Activated CD8-positive, alpha-beta memory T cell treated with anti-CD3 and anti-CD28 coated beads, Interleukin-2, amount 50 U/mL, for 24 hours (primary cell): ENCODE results near the gene TPST1.
"Not testable (repeated sequence)": the region's sequence is repeated elsewhere in the genome, so short reads cannot be mapped to it uniquely, and the experiment has no call there.

Source experiments
- DNase-seq: peaks from one replicate; pipeline ENCODE4 v3.0.0-alpha.2; 2020; ENCODE audit errors: extremely low read depth

The TPST1 gene

GRCh38 chr7:66331883-66332282 lies 126.7 kb downstream of the TPST1 start:
- DNase-seq: no peak

DNA sequence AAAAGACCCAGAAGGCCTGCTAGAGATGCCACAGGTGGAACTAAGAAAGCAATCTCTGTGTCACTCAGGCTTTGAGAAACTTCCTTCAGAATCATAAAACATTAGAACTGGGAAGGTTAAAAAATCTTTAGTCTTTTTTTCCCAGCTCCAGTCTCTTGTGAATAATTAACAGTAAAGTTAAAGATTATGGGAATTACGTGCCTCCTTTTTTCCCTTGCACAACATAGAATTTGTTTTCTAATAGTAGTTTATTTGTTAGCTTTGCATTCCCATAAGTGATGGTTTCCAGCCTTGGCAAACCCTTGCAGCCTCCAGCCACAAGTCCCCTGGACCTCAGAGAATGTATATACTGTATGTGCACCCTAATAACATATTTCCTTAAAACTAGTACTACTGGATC lies 128.3 kb downstream of the TPST1 start:
- DNase-seq: no peak

DNA sequence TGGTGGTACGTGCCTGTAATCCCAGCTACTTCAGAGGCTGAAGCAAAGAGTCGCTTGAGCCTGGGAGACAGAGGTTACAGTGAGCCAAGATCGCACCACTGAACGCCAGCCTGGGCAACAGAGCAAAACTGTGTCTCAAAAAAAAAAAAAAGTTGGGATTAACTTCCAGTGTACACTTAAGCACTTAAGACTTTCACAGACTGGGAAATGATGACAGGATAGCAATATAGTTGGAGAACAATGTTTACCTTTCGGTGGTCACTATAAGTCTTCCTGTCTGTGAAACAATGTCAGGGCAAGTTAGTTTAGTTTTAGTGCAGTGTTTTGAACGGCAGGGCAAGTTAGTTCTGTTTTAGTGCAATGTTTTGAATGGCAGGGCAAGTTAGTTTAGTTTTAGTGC lies 130.2 kb downstream of the TPST1 start:
- no peak for DNase-seq

DNA sequence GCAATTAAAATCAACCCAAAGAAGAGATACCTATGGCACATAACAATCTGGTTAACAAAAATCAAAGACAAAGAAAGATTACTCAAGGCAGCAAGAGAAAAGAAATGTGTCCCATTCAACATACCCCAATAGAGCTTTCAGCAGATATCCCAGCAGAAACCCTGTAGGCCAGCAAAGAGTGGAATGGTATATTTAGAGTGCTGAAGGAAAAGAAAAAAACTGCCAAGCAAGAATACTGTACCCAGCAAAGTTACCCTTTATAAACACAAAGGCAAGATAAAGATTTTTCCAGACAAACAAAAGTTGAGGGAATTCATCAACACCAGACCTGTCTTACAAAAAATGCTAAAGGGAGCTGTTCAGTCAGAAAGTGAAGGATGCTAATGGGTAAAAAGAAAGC lies 131.6 kb downstream of the TPST1 start:
- DNase-seq: no peak

DNA sequence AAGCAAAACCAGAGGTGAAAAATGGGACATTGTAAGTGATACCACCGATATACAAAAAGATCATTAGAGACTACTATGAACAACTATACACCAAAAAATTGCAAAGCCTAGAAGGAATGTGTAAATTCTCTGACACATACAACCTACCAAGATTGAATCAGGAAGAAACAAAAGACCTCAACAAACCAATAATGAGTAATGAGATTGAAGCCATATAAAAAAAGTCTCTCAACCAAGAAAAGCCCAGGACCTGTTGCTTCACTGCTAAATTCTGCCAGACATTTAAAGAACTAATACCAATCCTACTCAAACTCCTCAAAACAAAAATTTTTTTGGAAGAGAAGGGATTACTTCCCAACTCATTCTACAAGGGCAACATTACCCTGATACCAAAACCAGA lies 134.0 kb downstream of the TPST1 start:
- DNase-seq: no peak

DNA sequence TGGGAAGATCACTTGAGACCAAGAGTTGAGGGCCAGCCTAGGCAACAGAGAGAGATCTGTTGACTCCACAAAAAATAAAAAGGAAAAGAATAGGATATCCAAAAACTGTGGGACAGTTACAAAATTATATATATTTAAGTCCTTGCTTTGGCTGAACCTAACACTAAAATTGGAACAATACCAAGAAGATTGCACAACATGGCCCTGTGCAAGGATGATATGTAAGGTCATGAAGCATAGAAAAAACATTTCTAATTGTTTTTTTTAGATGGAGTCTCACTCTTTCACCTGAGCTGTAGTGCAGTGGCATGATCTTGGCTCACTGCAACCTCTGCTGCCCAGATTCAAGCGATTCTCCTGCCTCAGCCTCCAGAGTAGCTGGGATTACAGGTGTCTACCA lies 139.0 kb downstream of the TPST1 start:
- DNase-seq: no peak

- DNase-seq: no peak
These were observed 143.4 kb downstream of the TPST1 start for GRCh38 chr7:66348531-66348930.

GRCh38 chr7:66348959-66349358 lies 143.8 kb downstream of the TPST1 start:
- no peak for DNase-seq

DNA sequence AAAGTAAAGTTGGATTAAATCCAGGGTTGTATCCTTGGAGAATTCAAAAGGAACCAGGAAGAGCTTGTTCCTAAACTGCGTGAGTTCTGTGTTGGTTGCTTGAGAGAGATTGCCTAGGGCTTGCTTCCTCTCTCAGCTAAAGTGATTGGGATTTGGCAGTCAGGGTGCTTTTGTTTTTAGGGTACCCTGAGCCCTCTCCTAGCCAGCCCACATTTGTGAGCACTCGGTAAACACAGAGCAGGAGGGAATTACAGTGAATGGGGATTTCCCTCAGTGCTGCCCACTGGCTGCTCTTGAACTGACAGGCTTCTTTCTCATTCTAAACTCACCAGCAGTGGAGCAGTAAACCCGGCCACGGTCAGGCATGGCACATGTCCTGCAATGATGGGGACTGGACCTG lies 146.9 kb downstream of the TPST1 start:
- DNase-seq: no peak

DNA sequence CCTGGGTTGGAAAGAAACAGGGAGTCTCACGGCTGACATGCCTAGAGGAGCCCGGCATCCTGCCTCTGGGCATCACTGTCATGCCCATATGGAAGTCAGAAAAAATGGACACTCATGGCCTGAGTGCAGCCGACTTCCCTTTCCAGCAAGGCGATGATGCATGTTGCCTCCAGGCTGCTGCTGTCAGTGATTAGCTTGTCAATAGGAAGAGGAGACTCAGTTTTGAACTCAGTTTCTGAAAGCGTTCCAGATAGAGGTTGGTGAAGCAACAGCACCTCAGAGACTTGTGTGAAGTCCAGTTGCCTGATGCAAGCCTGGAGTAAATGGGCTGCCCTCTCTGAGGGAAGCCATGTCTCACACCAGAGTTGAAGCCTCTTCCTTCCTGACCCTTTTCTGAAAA lies 148.4 kb downstream of the TPST1 start:
- no peak for DNase-seq

DNA sequence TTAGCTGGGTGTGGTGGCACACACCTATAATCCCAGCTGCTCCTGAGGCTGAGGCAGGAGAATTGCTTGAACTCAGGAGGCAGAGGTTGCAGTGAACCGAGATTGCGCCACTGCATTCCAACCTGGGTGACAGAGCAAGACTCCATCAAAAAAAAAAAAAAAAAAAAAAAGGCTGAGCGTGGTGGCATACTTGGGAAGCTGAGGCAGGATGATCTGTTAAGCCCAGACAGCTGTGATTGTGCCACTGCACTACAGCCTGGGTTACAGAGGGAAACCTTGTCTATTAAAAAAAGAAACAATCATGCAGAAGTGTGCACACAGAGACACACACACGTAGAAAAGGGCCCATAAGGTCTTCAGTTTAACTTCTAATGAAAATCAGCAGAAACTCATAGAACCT lies 150.6 kb downstream of the TPST1 start:
- no peak for DNase-seq

GRCh38 chr7:66356277-66356721 lies 151.2 kb downstream of the TPST1 start:
- DNase-seq: no peak

DNA sequence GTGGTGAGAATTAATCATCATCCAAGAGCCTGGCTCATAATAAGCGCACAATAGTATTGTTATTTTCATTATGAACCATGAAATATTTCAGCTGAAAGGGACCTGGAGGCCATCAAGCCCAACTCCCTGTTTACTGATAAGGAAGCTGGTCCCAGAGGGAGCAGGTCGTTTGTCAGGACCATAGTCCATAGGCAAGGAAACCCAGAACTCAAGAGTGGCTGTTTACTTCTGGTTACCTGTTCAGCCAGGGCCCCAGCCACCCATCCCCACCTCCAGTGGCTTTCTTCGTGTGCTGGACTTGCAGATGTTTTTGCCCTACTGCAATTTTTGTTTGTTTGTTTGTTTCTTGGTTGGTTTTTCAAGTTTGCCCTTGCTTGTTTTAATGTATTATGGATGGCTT lies 152.0 kb downstream of the TPST1 start:
- DNase-seq: no peak

DNA sequence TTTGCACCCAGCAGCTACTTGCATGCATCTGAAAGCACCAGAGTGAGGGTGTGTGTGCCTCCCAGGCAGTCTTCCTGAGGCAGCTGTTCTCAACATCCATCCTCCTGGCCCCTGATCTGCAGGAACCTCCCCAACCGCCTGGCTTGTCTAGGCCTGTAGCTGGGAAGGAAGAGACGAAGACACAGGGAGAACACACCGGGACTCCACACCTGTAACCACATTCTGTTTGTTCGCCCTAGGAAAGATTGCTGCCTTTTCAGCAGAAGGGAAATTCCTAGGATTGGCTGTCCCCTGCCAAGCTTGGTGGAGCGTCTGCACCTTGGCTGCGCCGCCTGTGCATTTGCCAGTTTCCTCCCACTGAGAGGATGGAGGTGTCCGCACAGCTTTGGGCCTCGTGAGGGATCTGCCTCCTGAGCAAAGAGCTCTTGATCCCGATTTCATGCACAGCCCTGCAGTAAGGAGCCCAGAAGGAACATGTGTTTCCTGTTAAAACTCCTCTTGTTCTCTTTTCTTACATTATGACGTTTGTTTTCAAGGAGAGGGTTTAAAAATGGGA lies 154.6 kb downstream of the TPST1 start:
- DNase-seq: no peak

- no peak for DNase-seq
These were observed 157.0 kb downstream of the TPST1 start for GRCh38 chr7:66362136-66362535.

DNA sequence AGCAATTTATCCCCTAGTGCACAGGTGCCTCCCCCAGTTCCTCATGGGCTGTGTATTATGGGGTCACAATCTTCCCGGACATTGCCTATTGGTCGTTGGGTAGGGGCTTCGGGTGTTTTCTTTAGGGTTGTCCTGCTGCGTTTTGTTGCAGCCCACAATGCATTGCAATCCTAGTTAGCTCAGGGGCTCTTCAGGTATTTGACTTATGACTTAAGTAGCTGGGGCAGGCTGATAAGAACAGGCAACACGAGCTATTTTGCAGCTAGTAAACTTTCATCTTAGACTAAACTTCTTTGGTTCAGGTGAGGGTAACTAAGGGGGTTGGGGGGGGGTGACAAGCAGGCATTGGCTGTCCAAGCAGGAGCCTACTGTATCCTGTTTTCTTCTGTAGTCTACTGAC lies 158.5 kb downstream of the TPST1 start:
- no peak for DNase-seq

DNA sequence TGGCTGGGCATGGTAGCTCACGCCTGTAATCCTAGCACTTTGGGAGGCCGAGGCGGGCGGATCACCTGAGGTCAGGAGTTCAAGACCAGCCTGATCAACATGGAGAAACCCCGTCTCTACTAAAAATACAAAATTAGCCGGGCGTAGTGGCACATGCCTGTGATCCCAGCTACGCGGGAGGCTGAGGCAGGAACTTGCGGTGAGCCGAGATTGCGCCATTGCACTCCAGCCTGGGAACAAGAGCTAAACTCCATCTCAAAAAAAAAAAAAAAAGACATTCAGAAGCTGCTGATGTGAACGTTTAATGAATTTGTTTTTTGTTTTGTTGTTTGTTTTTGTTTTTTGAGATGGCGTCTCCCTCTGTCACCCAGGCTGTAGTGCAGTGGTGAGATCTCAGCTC lies 159.9 kb downstream of the TPST1 start:
- not testable (repeated sequence) for DNase-seq

DNA sequence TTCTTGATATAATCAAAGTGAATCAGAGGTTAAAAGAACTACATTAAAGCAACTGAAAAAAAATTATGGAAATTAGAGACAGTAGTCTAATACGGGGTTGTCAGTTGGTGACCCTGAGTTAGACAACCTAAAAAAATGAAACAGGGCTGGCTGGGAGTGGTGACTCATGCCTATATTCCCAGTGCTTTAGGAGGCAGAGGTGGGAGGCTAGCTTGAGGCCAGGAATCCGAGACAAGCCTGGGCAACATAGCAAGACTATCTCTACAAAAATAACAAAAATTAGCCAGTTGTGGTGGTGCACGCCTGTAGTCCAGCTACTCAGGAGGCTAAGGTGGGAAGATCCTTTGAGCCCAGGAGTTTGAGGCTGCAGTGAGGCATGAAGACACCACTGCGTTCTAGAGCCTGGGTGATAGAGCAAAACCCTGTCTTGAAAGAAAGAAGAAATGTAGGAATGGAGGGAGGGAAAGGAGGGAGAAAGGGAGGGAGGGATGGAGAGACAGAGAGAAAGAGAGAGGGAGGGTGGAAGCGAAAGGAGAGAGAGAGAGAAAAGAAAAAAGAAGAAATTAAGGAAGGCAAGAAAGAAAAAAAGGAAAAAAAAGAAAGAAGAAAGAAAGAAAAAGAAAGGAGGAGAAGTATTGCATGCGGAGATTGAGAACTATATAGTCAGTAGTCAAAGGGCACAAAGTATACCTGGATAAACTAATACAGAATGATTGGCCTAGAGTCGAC lies 166.1 kb downstream of the TPST1 start:
- no peak for DNase-seq

- not testable (repeated sequence) for DNase-seq
These were observed 169.2 kb downstream of the TPST1 start for GRCh38 chr7:66374141-66374840.

DNA sequence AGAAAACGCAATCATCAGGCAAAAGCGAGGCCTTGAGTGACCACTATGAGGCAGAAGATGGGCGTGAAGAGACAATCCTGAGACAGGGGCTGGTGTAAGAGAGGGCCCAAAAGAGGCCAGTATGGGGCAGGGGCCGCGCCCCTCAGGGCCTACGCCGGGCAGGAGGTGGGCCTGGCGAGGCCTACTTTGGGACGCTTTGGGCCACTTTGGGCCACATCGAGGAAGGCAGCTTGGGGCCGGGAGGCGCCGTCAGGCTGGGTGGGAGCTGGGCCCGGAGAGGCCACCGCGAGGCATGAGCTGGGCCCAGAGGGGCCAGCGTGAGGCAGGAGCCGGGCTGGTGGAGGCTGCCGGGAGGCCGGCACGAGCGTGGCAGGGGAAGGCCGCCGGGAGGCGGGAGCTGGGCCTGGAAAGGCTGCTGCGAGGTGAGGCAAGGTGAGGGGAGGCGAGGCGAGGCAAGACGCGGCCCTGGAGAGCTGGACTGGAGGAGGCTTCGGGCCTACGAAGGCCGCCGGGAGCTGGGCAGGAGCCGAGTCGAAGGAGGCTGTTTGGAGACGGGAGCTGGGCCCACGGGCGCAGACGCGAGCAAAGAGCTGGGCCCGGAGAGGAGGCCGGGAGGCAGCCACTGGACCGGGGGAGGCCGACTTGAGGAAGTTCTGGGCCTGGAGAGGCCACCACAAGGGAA lies 171.3 kb downstream of the TPST1 start:
- no peak for DNase-seq

GRCh38 chr7:66377045-66377444 lies 171.9 kb downstream of the TPST1 start:
- DNase-seq: no peak

GRCh38 chr7:66377714-66378113 lies 172.6 kb downstream of the TPST1 start:
- DNase-seq: no peak
